GM12878 (cell line): Measurements from ENCODE around the gene CASR. TPM values are rescaled to one million over a fixed set of nuclear protein-coding genes. Genes with fewer than 3 reads are reported as not detected.

Experiments used
- ATAC-seq: fragments of 200-7000 bp; cut with Tn5 transposase; 3 replicates; pipeline ENCODE4 v1.9.1; 2020; ENCODE audit warnings: mild to moderate bottlenecking, moderate library complexity
- BruUV-seq: library from RNA; stranded (reverse); fragments of 400-500 nt; replicated peaks from 2 replicates; lab custom pipeline; 2021; lab: Mats Ljungman, UMichigan
- CTCF ChIA-PET: fragments of 300-600 bp; sonication (Branson Sonifier 250); formaldehyde crosslinking; extraction: SDS; loops from one replicate; lab custom pipeline; 2021; ENCODE audit warnings: inconsistent platforms; lab: Yijun Ruan, JAX
- POLR2A ChIA-PET: fragments of 350-600 bp; formaldehyde crosslinking; extraction: SDS; loops from one replicate; lab custom pipeline; 2021; ENCODE audit warnings: inconsistent platforms; lab: Charles Lee
- RAD21 ChIA-PET: fragments of 300-600 bp; sonication (Branson Sonifier 250); formaldehyde crosslinking; loops from one replicate; lab custom pipeline; 2023; ENCODE audit warnings: antibody characterized with exemption; ENCODE audit not compliant: unreplicated experiment; lab: Charles Lee
- SMC1A ChIA-PET: fragments of 300-600 bp; sonication (Branson Sonifier 250); formaldehyde crosslinking; loops from one replicate; lab custom pipeline; 2023; ENCODE audit not compliant: unreplicated experiment, uncharacterized antibody; lab: Charles Lee
- DNase-seq: peaks from one replicate; pipeline ENCODE4 v3.0.0-alpha.2; 2011; ENCODE audit warnings: low read depth, low spot score
- FAIRE-seq: peaks from 3 replicates; lab custom pipeline; 2011; peaks lifted over from hg19 to GRCh38; lab: Jason Lieb, UNC
- H2AFZ ChIP-seq: 2 replicates; pipeline ENCODE4 v1.6.0; 2011; ENCODE audit warnings: low read depth, low read length, control low read depth; ENCODE audit not compliant: control insufficient read depth
- H3K27ac ChIP-seq: 2 replicates; pipeline ENCODE4 v1.5.1; 2011; ENCODE audit warnings: control low read depth; ENCODE audit not compliant: control insufficient read depth, insufficient read depth
- H3K27me3 ChIP-seq, 2 experiments: replicated peaks in 1 of 2; 2 replicates each; pipeline versions ENCODE4 v1.6.0 to v1.6.1; 2011; ENCODE audit warnings: low read length in 1 of 2; ENCODE audit not compliant: control insufficient read depth in 2 of 2, insufficient read depth in 2 of 2
- H3K36me3 ChIP-seq, 2 experiments: 2 replicates each; pipeline ENCODE4 v1.5.1; 2011; ENCODE audit warnings: low read length in 1 of 2; ENCODE audit not compliant: control insufficient read depth in 2 of 2, insufficient read depth in 2 of 2
- H3K4me1 ChIP-seq: 2 replicates; pipeline ENCODE4 v1.6.1; 2011; ENCODE audit warnings: mild to moderate bottlenecking, low read length, moderate library complexity, mixed read lengths; ENCODE audit not compliant: control insufficient read depth, insufficient read depth
- H3K4me2 ChIP-seq: 2 replicates; pipeline ENCODE4 v1.6.0; 2011; ENCODE audit warnings: control low read depth; ENCODE audit not compliant: control insufficient read depth, insufficient read depth
- H3K4me3 ChIP-seq: fragments of 200-600 bp; sonication (generic); 2 replicates; pipeline ENCODE4 v1.5.1; 2016
- H3K79me2 ChIP-seq: 2 replicates; pipeline ENCODE4 v1.6.0; 2011; ENCODE audit warnings: low read length; ENCODE audit not compliant: control insufficient read depth, insufficient read depth
- H3K9ac ChIP-seq: 2 replicates; pipeline ENCODE4 v1.8.0; 2011; ENCODE audit warnings: low read length, control low read depth, mixed read lengths; ENCODE audit not compliant: control insufficient read depth, insufficient read depth
- H3K9me3 ChIP-seq: replicated peaks from 3 replicates; pipeline ENCODE4 v1.5.1; 2011; ENCODE audit warnings: mild to moderate bottlenecking, low read length; ENCODE audit not compliant: control insufficient read depth, insufficient read depth
- H4K20me1 ChIP-seq: 2 replicates; pipeline ENCODE4 v1.6.0; 2011; ENCODE audit not compliant: control insufficient read depth, insufficient read depth
- CBX3 ChIP-seq: fragments of 200-600 bp; sonication (generic); IDR thresholded peaks from 2 replicates; pipeline ENCODE4 v1.6.1; 2016; ENCODE audit warnings: low read depth, borderline replicate concordance
- E4F1 ChIP-seq: fragments of 450-650 bp; IDR thresholded peaks from 2 replicates; pipeline ENCODE4 v1.6.1; 2018; ENCODE audit warnings: borderline replicate concordance, mild to moderate bottlenecking; ENCODE audit not compliant: partially characterized antibody
- IRF4 ChIP-seq: IDR thresholded peaks from 2 replicates; pipeline ENCODE4 v1.6.1; 2011; ENCODE audit warnings: low read depth, low read length
- MLLT1 ChIP-seq: fragments of 450-650 bp; IDR thresholded peaks from 2 replicates; pipeline ENCODE4 v1.6.1; 2016; ENCODE audit warnings: mild to moderate bottlenecking
- NFXL1 ChIP-seq: fragments of 450-650 bp; IDR thresholded peaks from 2 replicates; pipeline ENCODE4 v1.6.1; 2017; ENCODE audit warnings: antibody characterized with exemption, mild to moderate bottlenecking, borderline replicate concordance
- PBX3 ChIP-seq: IDR thresholded peaks from 2 replicates; pipeline ENCODE4 v1.6.1; 2011; ENCODE audit warnings: mild to moderate bottlenecking, low read depth, low read length, moderate library complexity; ENCODE audit not compliant: insufficient replicate concordance
- PML ChIP-seq: IDR thresholded peaks from 2 replicates; pipeline ENCODE4 v1.6.1; 2012; ENCODE audit warnings: low read length, inconsistent platforms
- POLR2A ChIP-seq: IDR thresholded peaks from 2 replicates; pipeline ENCODE4 v1.6.1; 2011; ENCODE audit warnings: low read depth, mild to moderate bottlenecking, low read length
- POLR2AphosphoS5 ChIP-seq: IDR thresholded peaks from 2 replicates; pipeline ENCODE4 v1.6.1; 2011; ENCODE audit warnings: mild to moderate bottlenecking, low read length, inconsistent platforms
- RAD21 ChIP-seq: IDR thresholded peaks from 2 replicates; pipeline ENCODE4 v1.6.1; 2011; ENCODE audit warnings: mild to moderate bottlenecking, low read depth, low read length, moderate library complexity; ENCODE audit not compliant: insufficient read depth
- RUNX3 ChIP-seq: IDR thresholded peaks from 2 replicates; pipeline ENCODE4 v1.6.1; 2012; ENCODE audit warnings: low read length, inconsistent platforms
- SMAD5 ChIP-seq: IDR thresholded peaks from 2 replicates; pipeline ENCODE4 v1.6.1; 2016; ENCODE audit warnings: antibody characterized with exemption, low read depth
- SMC3 ChIP-seq: IDR thresholded peaks from 2 replicates; pipeline ENCODE4 v1.6.1; 2011; ENCODE audit warnings: low read length, improper control_type of control experiment, borderline replicate concordance
- USF1 ChIP-seq: IDR thresholded peaks from 2 replicates; pipeline ENCODE4 v1.6.1; 2011; ENCODE audit warnings: borderline replicate concordance, low read depth, mild to moderate bottlenecking, moderate library complexity, mixed read lengths, low read length; ENCODE audit not compliant: insufficient read depth; ENCODE audit errors: extremely low read length
- YY1 ChIP-seq: IDR thresholded peaks from 2 replicates; pipeline ENCODE4 v1.6.1; 2011; ENCODE audit warnings: low read depth, mild to moderate bottlenecking, low read length
- ZBTB33 ChIP-seq: fragments of 450-650 bp; IDR thresholded peaks from 2 replicates; pipeline ENCODE4 v1.6.1; 2017; ENCODE audit warnings: mild to moderate bottlenecking
- WGBS: methylation state at CpG from one replicate; pipeline ENCODE4 v1.1.6; 2016; ENCODE audit warnings: low lambda C conversion rate; ENCODE audit not compliant: insufficient replicate concordance, insufficient coverage; ENCODE audit errors: missing lambda C conversion rate; 5-methylcytosine and 5-hydroxymethylcytosine counted together
- in situ Hi-C: fragments of 300-500 bp; cut with MboI; formaldehyde crosslinking; loops from 9 replicates; pipeline ENCODE4 v1.14.3; 2018; ENCODE audit warnings: mixed read lengths
- intact Hi-C: fragments of 100-400 bp; cut with micrococcal nuclease; formaldehyde crosslinking; loops from one replicate; pipeline ENCODE4 v1.14.2; 2022; ENCODE audit not compliant: unreplicated experiment
- polyA plus RNA-seq, 11 experiments: library from polyadenylated mRNA; depleted of rRNA in 4 of 11; unstranded in 6 of 11; stranded (reverse) in 5 of 11; fragments of >200 nt; fragmentation: Nextera tagmentation in 4 of 11; fragmentation: Illumina TruSeq in 1 of 11; extraction: Ambion mirVana in 4 of 11; extraction: Trizol in 1 of 11; gene quantifications; 1 replicate in 1 of 11; 2 replicates in 10 of 11; pipeline versions ENCODE4 v1.2.1 to v1.2.3, GENCODE V29; 2011 to 2016; ENCODE audit warnings: inconsistent platforms in 2 of 11, missing spikeins in 2 of 11, low read depth in 1 of 11
- total RNA-seq, 4 experiments: library from RNA; depleted of rRNA in 3 of 4; stranded (reverse); fragments of >200 nt in 3 of 4; fragmentation: Illumina TruSeq in 1 of 4; extraction: Trizol in 1 of 4; gene quantifications; 2 replicates each; pipeline versions ENCODE4 v1.2.1 to v1.2.3, GENCODE V29; 2013 to 2021

CASR gene
- total and polyA plus RNA-seq, 10 of the 15 experiments (the other 5 are each of a cell fraction or from before 2014, with no cell fraction given): 0.04 to 0.37 (median 0.11) TPM

- TF ChIP-seq E4F1 (no peak), SMAD5 (no peak), USF1 (no peak), NFXL1 (no peak)
- TF ChIP-seq, all 136 proteins: peak for 12
Observed at GRCh38 chr3:122325769-122326168, 142.3 kb downstream of the CASR start (continued).

GRCh38 chr3:122331886-122332285 lies 148.4 kb downstream of the CASR start:
- intact Hi-C loops (no loop called here), in situ Hi-C loops (no loop called here)
- H4K20me1 ChIP-seq: no peaks in the 10 kb centered on the region
- FAIRE-seq (no peak), DNase-seq (no peak), ATAC-seq (no peak)
- SMC1A ChIA-PET: no interaction called here
- no TSS peak for BruUV-seq
- H3K9ac ChIP-seq: no peak overlapping the region
- H3K27me3 ChIP-seq: no peaks in the 10 kb centered on the region
- H3K36me3 ChIP-seq: no peaks in the 10 kb centered on the region
- no peaks in the 10 kb centered on the region for H3K9me3 ChIP-seq
- no peak overlapping the region for H3K27ac ChIP-seq
- no peak overlapping the region for H2AFZ ChIP-seq
- CTCF ChIA-PET: interaction anchor here (0.6 to 4.6 kb wide), 2 partner anchors 26 to 871 kb away, joined by 3 to 23 read pairs; no protein-coding TSS in a partner anchor
- POLR2A ChIA-PET: no interaction called here
- peaks cover 5% of the 10 kb centered on the region for H3K4me1 ChIP-seq
- H3K79me2 ChIP-seq: no peaks in the 10 kb centered on the region
- no peak overlapping the region for H3K4me2 ChIP-seq
- 56% methylated on average over 4 of the region's 4 CpGs for WGBS
- RAD21 ChIA-PET: interaction anchor here (1.0 kb wide), 2 partner anchors 10 to 63 kb away, joined by 4 to 6 read pairs; no protein-coding TSS in a partner anchor
- no peak overlapping the region for H3K4me3 ChIP-seq
- TF ChIP-seq SMC3: no peak
- TF ChIP-seq RUNX3: no peak
- no peak for TF ChIP-seq POLR2AphosphoS5
- no peak for TF ChIP-seq ZBTB33
- no peak for TF ChIP-seq PBX3
- TF ChIP-seq YY1: no peak
- no peak for TF ChIP-seq IRF4
- TF ChIP-seq MLLT1: no peak
- TF ChIP-seq RAD21: no peak
- no peak for TF ChIP-seq PML
- TF ChIP-seq CBX3: no peak
- TF ChIP-seq POLR2A: no peak
